Prostate gland (tissue), 2 donors: ENCODE measurements around the gene NCAM1.

ENCODE experiments used
- CTCF ChIP-seq, 4 experiments: fragments of 200-600 bp in 2 of 4; fragments of 450-650 bp in 2 of 4; sonication (generic) in 2 of 4; IDR thresholded peaks; 1 replicate in 3 of 4; 2 replicates in 1 of 4; pipeline ENCODE4 v1.5.1; 2016 to 2019; ENCODE audit warnings: antibody characterized with exemption in 4 of 4, mild to moderate bottlenecking in 2 of 4, moderate library complexity in 2 of 4
- POLR2A ChIP-seq: fragments of 450-650 bp; IDR thresholded peaks from one replicate; pipeline ENCODE4 v1.6.1; 2016; ENCODE audit warnings: antibody characterized with exemption, mild to moderate bottlenecking

DNA sequence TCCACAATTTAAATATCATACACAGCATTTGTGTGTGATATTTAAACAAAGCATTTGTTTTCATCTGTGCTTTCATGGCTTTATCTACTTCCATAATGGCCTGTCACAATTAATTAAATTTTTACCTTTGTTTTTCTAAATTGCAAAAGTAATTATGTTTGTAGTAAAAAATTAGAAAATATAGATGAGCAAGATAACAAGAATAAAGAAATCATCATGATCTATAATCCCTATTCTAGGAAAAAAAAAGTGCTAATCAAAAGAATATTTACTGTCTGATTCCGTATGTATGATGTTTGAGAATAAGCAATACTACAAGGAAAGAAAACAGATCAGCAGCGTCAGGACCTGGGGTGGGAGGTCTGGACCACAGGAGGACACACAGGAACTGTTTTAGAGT, 149.9 kb downstream of the NCAM1 start:
- TF ChIP-seq CTCF (IDR thresholded peaks at IDR 0.05) (no peak), POLR2A (no peak)
